ENCODE data around the gene CEACAM3. TPM values are rescaled to one million over a fixed set of nuclear protein-coding genes. Genes with fewer than 3 reads are reported as not detected.

Gene CEACAM3
- polyA plus RNA-seq, 1 donor, result 0.36 TPM

- Histone ChIP-seq H3K27ac (ENCODE audit: low read length) (peak overlapping the region; percentile 94), H3K27me3 (ENCODE audit: control insufficient read depth, insufficient read depth, low read length) (peaks cover 8% of the 10 kb centered on the region), H3K36me3 (ENCODE audit: control insufficient read depth, insufficient read depth, low read length) (peaks cover 32% of the 10 kb centered on the region), H3K4me1 (ENCODE audit: control insufficient read depth, insufficient read depth, low read length) (peaks cover 17% of the 10 kb centered on the region), H3K9me3 (ENCODE audit: control insufficient read depth, low read depth, low read length) (no peaks in the 10 kb centered on the region), H3K4me3 (ENCODE audit: low read length) (peak overlapping the region; percentile 36)
- no peak for DNase-seq
- 6% methylated on average over 2 of the region's 8 CpGs for WGBS (ENCODE audit: insufficient coverage, low lambda C conversion rate)
These were observed 62.8 kb downstream of the CEACAM3 start for GRCh38 chr19:41859213-41859617.

DNA sequence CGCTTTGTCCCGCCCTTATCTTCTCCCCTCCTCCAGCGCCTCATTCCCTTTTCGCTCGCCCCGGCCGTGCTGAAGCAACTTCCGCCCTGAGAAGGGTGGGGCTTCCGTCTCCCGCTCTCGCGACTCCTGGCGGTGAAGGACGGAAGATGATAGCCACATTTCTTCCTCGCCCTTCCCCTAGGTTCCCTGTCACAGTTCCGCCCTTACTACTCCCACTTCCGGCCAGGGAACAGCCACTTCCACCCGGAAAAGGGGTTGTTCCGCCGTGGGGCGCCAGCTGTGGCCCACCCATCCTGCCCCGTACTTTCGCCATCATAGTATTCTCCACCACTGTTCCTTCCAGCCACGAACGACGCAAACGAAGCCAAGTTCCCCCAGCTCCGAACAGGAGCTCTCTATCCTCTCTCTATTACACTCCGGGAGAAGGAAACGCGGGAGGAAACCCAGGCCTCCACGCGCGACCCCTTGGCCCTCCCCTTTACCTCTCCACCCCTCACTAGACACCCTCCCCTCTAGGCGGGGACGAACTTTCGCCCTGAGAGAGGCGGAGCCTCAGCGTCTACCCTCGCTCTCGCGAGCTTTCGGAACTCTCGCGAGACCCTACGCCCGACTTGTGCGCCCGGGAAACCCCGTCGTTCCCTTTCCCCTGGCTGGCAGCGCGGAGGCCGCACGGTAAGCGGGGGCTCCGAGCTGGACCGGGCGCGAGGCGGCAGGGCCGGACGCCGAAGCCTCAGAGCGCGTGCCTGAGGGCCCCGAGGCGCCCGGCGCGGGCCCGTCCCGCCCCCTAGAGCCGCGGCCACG lies 63.4 kb downstream of the CEACAM3 start, which contains the start of gene RPS19:
RPS19 (plus strand) TSS at position 638 of the 801 bp plus-strand sequence. CDS start 520 bp downstream, outside the sequence.
- Histone ChIP-seq H3K9me3 (ENCODE audit: control insufficient read depth, low read depth, low read length) (no peaks in the 10 kb centered on the region), H3K27me3 (ENCODE audit: control insufficient read depth, insufficient read depth, low read length) (peaks cover 5% of the 10 kb centered on the region), H3K4me3 (ENCODE audit: low read length) (peak within 1 kb of the TSS; percentile 94), H3K36me3 (ENCODE audit: control insufficient read depth, insufficient read depth, low read length) (peaks cover 38% of the 10 kb centered on the region), H3K27ac (ENCODE audit: low read length) (peak within 1 kb of the TSS; percentile 94), H3K4me1 (ENCODE audit: control insufficient read depth, insufficient read depth, low read length) (peaks cover 17% of the 10 kb centered on the region)
- peak; percentile 99 to 100 for DNase-seq
- WGBS (ENCODE audit: insufficient coverage, low lambda C conversion rate), result no CpG with 5 or more reads among the region's 76 CpGs

DNA sequence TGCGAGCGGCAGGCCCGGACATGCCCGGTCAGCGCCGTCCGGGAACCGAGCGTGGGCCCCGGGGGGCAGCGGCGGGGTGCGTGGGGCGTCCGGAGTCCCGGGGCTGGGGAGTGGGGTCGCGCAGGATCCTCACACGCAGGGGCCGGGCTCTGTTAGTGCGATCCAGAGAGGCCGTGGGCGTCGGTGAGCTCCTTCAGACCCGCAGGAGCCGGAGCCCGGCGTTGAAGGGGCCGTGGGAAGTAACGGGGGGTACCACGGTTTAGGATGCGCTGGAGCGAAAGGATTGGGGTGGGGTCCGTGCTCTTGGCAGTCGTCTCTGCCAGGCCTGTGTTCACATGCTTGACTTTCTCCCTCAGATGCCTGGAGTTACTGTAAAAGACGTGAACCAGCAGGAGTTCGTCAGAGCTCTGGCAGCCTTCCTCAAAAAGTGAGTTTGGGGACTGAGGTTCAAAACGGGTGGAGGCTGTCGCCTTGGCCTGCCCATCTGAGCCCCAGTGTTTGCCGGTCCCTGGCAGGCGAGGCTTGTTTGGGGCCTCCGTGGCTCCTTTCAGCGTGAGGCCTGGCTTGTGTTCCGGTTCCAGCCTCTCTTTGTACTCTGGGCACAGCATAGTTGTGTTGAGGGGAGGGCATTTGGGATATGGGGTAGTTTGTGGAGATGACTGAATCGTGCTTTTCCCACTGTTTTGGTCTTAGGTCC lies 64.2 kb downstream of the CEACAM3 start:
- H3K9me3 ChIP-seq (ENCODE audit: control insufficient read depth, low read depth, low read length), result no peaks in the 10 kb centered on the region
- peak in 1 of 2 donors; percentile 33 for DNase-seq
- H3K4me3 ChIP-seq (ENCODE audit: low read length), result peak overlapping the region; percentile 94
- H3K4me1 ChIP-seq (ENCODE audit: control insufficient read depth, insufficient read depth, low read length), result peaks cover 17% of the 10 kb centered on the region
- no peaks in the 10 kb centered on the region for H3K27me3 ChIP-seq (ENCODE audit: control insufficient read depth, insufficient read depth, low read length)
- WGBS (ENCODE audit: insufficient coverage, low lambda C conversion rate), result no CpG with 5 or more reads among the region's 45 CpGs
- peak overlapping the region; percentile 14 for H3K27ac ChIP-seq (ENCODE audit: low read length)
- peaks cover 45% of the 10 kb centered on the region for H3K36me3 ChIP-seq (ENCODE audit: control insufficient read depth, insufficient read depth, low read length)

Other genes with a start within 250 kb of the CEACAM3 start
- gene CEACAM21, start 220.4 kb upstream of the CEACAM3 start, polyA plus RNA-seq, result 1.5 TPM
- gene CEACAM4, start 169.5 kb upstream of the CEACAM3 start, polyA plus RNA-seq, result 0.16 TPM
- gene CEACAM7, start 108.3 kb upstream of the CEACAM3 start, polyA plus RNA-seq, result 0.09 TPM
- 18.8 TPM for gene CEACAM5, start 88.0 kb upstream of the CEACAM3 start, polyA plus RNA-seq
- gene CEACAM6, start 41.1 kb upstream of the CEACAM3 start, polyA plus RNA-seq, result 16.1 TPM
- gene LYPD4, start 48.1 kb downstream of the CEACAM3 start, polyA plus RNA-seq, result not detected
- not detected for gene DMRTC2, start 48.5 kb downstream of the CEACAM3 start, polyA plus RNA-seq
- 2,618 TPM for gene RPS19, start 63.7 kb downstream of the CEACAM3 start, polyA plus RNA-seq
- 0.75 TPM for gene CD79A, start 80.7 kb downstream of the CEACAM3 start, polyA plus RNA-seq
- gene ARHGEF1, start 86.6 kb downstream of the CEACAM3 start, polyA plus RNA-seq, result 63.6 TPM
- gene ERFL, start 131.9 kb downstream of the CEACAM3 start, polyA plus RNA-seq, result 0.24 TPM
- gene RABAC1, start 162.7 kb downstream of the CEACAM3 start, polyA plus RNA-seq, result 82.4 TPM
- gene ATP1A3, start 197.6 kb downstream of the CEACAM3 start, polyA plus RNA-seq, result 13.0 TPM